Measurements from ENCODE around the gene ZNF628.

The ZNF628 gene

GRCh38 chr19:55504981-55505380 lies 28.6 kb downstream of the ZNF628 start:
- ChIA-PET CTCF (interaction anchor here (0.7 to 12.1 kb wide), 38 partner anchors 9 to 1025 kb away, joined by 3 to 152 read pairs (median 5); partner anchors contain the start of genes ISOC2, NAT14, ZNF579 and ZNF628), POLR2A (interaction anchor here (1.5 to 1.9 kb wide), 3 partner anchors 43 to 98 kb away, joined by 5 to 16 read pairs (median 8); partner anchors contain the start of genes FIZ1, ISOC2, UBE2S and ZNF524)
- H3K4me1 ChIP-seq (ENCODE audit: control insufficient read depth, insufficient read depth, low read length) = no peaks in the 10 kb centered on the region
- no peak overlapping the region for H3K4me3 ChIP-seq (ENCODE audit: low read depth, low read length)
- no peak overlapping the region for H3K27ac ChIP-seq (ENCODE audit: extremely low read depth, low read depth, low read length)
- H3K36me3 ChIP-seq (ENCODE audit: control insufficient read depth in 2 of 2, insufficient read depth in 1 of 2, low read length in 2 of 2) = no peaks in the 10 kb centered on the region; a peak in 1 of 3 replicates
- H3K9me3 ChIP-seq (ENCODE audit: control insufficient read depth, insufficient read depth, low read depth, low read length) = no peaks in the 10 kb centered on the region
- TF ChIP-seq ZNF423 (tag by site-specific recombination; IDR thresholded peaks at IDR 0.05) (no peak), ZNF610 (tag by site-specific recombination; IDR thresholded peaks at IDR 0.05; ENCODE audit: borderline replicate concordance) (no peak), TSHZ1 (tag by site-specific recombination; IDR thresholded peaks at IDR 0.05; ENCODE audit: borderline replicate concordance) (no peak), ZEB2 (tag by site-specific recombination; IDR thresholded peaks at IDR 0.05) (no peak), TRIM28 (IDR thresholded peaks at IDR 0.05; ENCODE audit: borderline replicate concordance, low read length) (no peak), ZNF449 (tag by site-specific recombination; IDR thresholded peaks at IDR 0.05) (no peak), ZNF664 (tag by site-specific recombination; IDR thresholded peaks at IDR 0.05) (no peak)

GRCh38 chr19:55508120-55508519 lies 31.7 kb downstream of the ZNF628 start:
- TF ChIP-seq KLF9 (tag by site-specific recombination; IDR thresholded peaks at IDR 0.05; ENCODE audit: low read depth) (no peak), KLF17 (tag by site-specific recombination; IDR thresholded peaks at IDR 0.05) (no peak), GLIS2 (tag by site-specific recombination; IDR thresholded peaks at IDR 0.05) (no peak), ZNF624 (tag by site-specific recombination; IDR thresholded peaks at IDR 0.05) (no peak), ZXDB (tag by site-specific recombination; IDR thresholded peaks at IDR 0.05) (no peak), ZBTB44 (tag by site-specific recombination; IDR thresholded peaks at IDR 0.05) (no peak), ZNF223 (tag by site-specific recombination; IDR thresholded peaks at IDR 0.05) (no peak), SCRT2 (tag by site-specific recombination; IDR thresholded peaks at IDR 0.05) (no peak), ZNF138 (tag by site-specific recombination; IDR thresholded peaks at IDR 0.05; ENCODE audit: borderline replicate concordance) (no peak), KLF10 (tag by site-specific recombination; IDR thresholded peaks at IDR 0.05) (no peak), PRDM1 (tag by site-specific recombination; IDR thresholded peaks at IDR 0.05) (no peak), ZNF324 (tag by site-specific recombination; IDR thresholded peaks at IDR 0.05) (no peak), ZNF37A (tag by site-specific recombination; IDR thresholded peaks at IDR 0.05) (no peak), TRIM28 (IDR thresholded peaks at IDR 0.05; ENCODE audit: borderline replicate concordance, low read length) (no peak), ZNF555 (tag by site-specific recombination; conservative IDR thresholded peaks at IDR 0.05) (no peak), OVOL3 (tag by site-specific recombination; IDR thresholded peaks at IDR 0.05) (no peak)
- Histone ChIP-seq H3K9me3 (ENCODE audit: control insufficient read depth, insufficient read depth, low read depth, low read length) (no peaks in the 10 kb centered on the region), H3K4me1 (ENCODE audit: control insufficient read depth, insufficient read depth, low read length) (no peaks in the 10 kb centered on the region), H3K27ac (ENCODE audit: extremely low read depth, low read depth, low read length) (no peak overlapping the region), H3K4me3 (ENCODE audit: low read depth, low read length) (no peak overlapping the region), H3K36me3 (ENCODE audit: control insufficient read depth in 2 of 2, insufficient read depth in 1 of 2, low read length in 2 of 2) (no peaks in the 10 kb centered on the region; a peak in 1 of 3 replicates)
- ChIA-PET CTCF (interaction anchor here (0.6 to 12.1 kb wide), 5 partner anchors 8 to 99 kb away, joined by 3 to 152 read pairs (median 5); partner anchors contain the start of gene ZNF628), POLR2A (interaction anchor here (0.7 to 1.2 kb wide), 3 partner anchors 98 to 117 kb away, joined by 3 to 5 read pairs (median 3); partner anchors contain the start of gene UBE2S)

Measured in HEK293 (cell line).